Measurements from ENCODE around the gene ZNF138.

The ZNF138 gene

DNA sequence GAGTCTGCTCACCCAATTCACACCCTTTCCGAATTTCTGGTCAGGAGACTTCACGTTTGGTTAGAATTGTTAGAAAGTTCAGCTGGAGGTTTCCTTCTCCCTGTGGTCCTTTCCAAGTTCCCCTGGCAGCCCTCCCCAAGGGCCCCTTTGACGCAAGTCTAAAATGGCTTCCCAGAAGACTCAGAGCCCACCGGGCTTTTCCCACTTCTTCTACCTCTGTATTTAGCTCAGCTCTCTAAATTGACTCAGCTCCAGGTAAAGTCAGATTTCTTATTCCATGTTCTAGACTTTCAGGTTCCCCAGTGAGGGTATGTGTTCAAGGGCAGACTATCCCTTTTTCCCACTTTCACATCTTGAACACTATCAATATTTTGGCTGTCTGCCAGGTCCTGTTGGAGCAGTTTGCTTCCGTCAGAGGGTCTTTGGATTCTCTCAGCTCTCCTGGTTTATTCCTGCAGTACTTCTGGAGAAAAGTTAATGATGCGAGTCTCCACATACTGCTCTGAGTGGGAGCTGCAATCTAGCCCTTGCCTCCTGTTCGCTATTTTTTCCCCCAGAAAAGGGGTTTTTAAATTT is 55.8 kb downstream of the ZNF138 start:
- TF ChIP-seq MZF1 (tag by site-specific recombination; IDR thresholded peaks at IDR 0.05; ENCODE audit: borderline replicate concordance) = no peak
- no peak for TF ChIP-seq BCL11B (tag by site-specific recombination; IDR thresholded peaks at IDR 0.05; ENCODE audit: low read depth)
- TF ChIP-seq REST (tag by site-specific recombination; IDR thresholded peaks at IDR 0.05) = no peak
- no peak for TF ChIP-seq TCF7L2 (IDR thresholded peaks at IDR 0.05; ENCODE audit: borderline replicate concordance, low read depth, low read length)
- no peak for TF ChIP-seq ZNF518A (tag by site-specific recombination; conservative IDR thresholded peaks at IDR 0.05; ENCODE audit: low read depth)
- no peak for TF ChIP-seq RBAK (tag by site-specific recombination; IDR thresholded peaks at IDR 0.05)
- TF ChIP-seq ZNF629 (tag by site-specific recombination; IDR thresholded peaks at IDR 0.05) = no peak
- TF ChIP-seq SP3 (tag by site-specific recombination; IDR thresholded peaks at IDR 0.05) = no peak
- TF ChIP-seq ZNF488 (tag by site-specific recombination; IDR thresholded peaks at IDR 0.05) = no peak
- TF ChIP-seq, protein P1, sequence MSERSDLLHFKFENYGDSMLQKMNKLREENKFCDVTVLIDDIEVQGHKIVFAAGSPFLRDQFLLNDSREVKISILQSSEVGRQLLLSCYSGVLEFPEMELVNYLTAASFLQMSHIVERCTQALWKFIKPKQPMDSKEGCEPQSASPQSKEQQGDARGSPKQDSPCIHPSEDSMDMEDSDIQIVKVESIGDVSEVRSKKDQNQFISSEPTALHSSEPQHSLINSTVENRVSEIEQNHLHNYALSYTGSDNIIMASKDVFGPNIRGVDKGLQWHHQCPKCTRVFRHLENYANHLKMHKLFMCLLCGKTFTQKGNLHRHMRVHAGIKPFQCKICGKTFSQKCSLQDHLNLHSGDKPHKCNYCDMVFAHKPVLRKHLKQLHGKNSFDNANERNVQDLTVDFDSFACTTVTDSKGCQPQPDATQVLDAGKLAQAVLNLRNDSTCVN (tag by site-specific recombination; optimal IDR thresholded peaks at IDR 0.05) = no peak
- no peak overlapping the region; the same call in 1 of the 2 replicates for H3K27ac ChIP-seq (ENCODE audit: extremely low read depth, low read depth, low read length)
- POLR2A ChIA-PET = no interaction called here
- CTCF ChIA-PET = no interaction called here
- H3K36me3 ChIP-seq (ENCODE audit: control insufficient read depth in 2 of 2, insufficient read depth in 1 of 2, low read length in 2 of 2) = no peaks in the 10 kb centered on the region
- H3K4me3 ChIP-seq (ENCODE audit: low read depth, low read length) = no peak overlapping the region
- no peaks in the 10 kb centered on the region for H3K9me3 ChIP-seq (ENCODE audit: control insufficient read depth, insufficient read depth, low read depth, low read length)
- H3K4me1 ChIP-seq (ENCODE audit: control insufficient read depth, insufficient read depth, low read length) = no peaks in the 10 kb centered on the region

GRCh38 chr7:64853679-64854078 is 59.5 kb downstream of the ZNF138 start:
- TF ChIP-seq ZNF354C (tag by site-specific recombination; IDR thresholded peaks at IDR 0.05; ENCODE audit: borderline replicate concordance, low read depth) (no peak), ZNF658 (tag by site-specific recombination; IDR thresholded peaks at IDR 0.05) (no peak), ZNF146 (tag by site-specific recombination; IDR thresholded peaks at IDR 0.05) (no peak), ZNF302 (tag by site-specific recombination; IDR thresholded peaks at IDR 0.05; ENCODE audit: low read depth) (no peak), ZNF555 (tag by site-specific recombination; conservative IDR thresholded peaks at IDR 0.05) (no peak)
- no peaks in the 10 kb centered on the region for H3K9me3 ChIP-seq (ENCODE audit: control insufficient read depth, insufficient read depth, low read depth, low read length)
- no peak overlapping the region for H3K27ac ChIP-seq (ENCODE audit: extremely low read depth, low read depth, low read length)
- no peaks in the 10 kb centered on the region for H3K4me1 ChIP-seq (ENCODE audit: control insufficient read depth, insufficient read depth, low read length)
- H3K36me3 ChIP-seq (ENCODE audit: control insufficient read depth in 2 of 2, insufficient read depth in 1 of 2, low read length in 2 of 2) = no peaks in the 10 kb centered on the region
- POLR2A ChIA-PET = no interaction called here
- no peak overlapping the region for H3K4me3 ChIP-seq (ENCODE audit: low read depth, low read length)
- CTCF ChIA-PET = no interaction called here

Measured in HEK293 (cell line).